ENCODE results near the gene LMOD2.

DNA sequence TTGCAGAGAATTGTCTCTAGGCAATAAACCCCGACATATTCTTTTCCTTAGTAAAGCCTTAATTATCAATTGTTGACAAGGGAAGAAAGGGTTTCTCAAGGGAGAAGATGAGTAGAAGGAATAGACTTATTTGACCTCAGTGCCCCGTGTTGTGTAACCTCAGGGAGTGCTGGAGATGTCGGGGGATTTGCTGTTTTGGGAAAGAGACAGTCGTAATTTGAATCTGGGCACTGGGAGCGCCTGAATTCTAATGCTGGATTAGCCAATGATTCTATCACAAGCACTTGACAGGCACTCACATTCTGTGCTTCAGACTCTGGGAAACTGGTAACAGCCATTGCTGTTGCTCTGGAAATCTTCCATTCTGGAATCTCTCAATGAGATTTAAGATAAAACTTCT lies 13.8 kb upstream of the LMOD2 start:
- no peak for TF ChIP-seq POLR2A (IDR thresholded peaks at IDR 0.05; ENCODE audit: low read length)
- no peak for TF ChIP-seq GATA1 (IDR thresholded peaks at IDR 0.05; ENCODE audit: low read depth, low read length)

All from erythroblast (primary cell).